Activated naive CD4-positive, alpha-beta T cell treated with anti-CD3 and anti-CD28 coated beads, Interleukin-2, amount 50 U/mL, for 24 hours (primary cell): Measurements from ENCODE around the gene HNRNPUL1.
"Not testable (repeated sequence)": the region's sequence is repeated elsewhere in the genome, so short reads cannot be mapped to it uniquely, and the experiment has no call there.

Experiments used
- H3K27ac Mint-ChIP-seq: one replicate; pipeline ENCODE4 v1.8.0; 2021; ENCODE audit warnings: mild to moderate bottlenecking, mixed read lengths
- H3K27me3 Mint-ChIP-seq: one replicate; pipeline ENCODE4 v1.8.0; 2021; ENCODE audit warnings: mixed read lengths
- H3K36me3 Mint-ChIP-seq: one replicate; pipeline ENCODE4 v1.8.0; 2021; ENCODE audit warnings: mixed read lengths
- H3K4me1 Mint-ChIP-seq: one replicate; pipeline ENCODE4 v1.8.0; 2021; ENCODE audit warnings: mixed read lengths
- H3K4me3 Mint-ChIP-seq: one replicate; pipeline ENCODE4 v1.8.0; 2021; ENCODE audit warnings: mild to moderate bottlenecking, mixed read lengths
- H3K9me3 Mint-ChIP-seq: one replicate; pipeline ENCODE4 v1.8.0; 2021; ENCODE audit warnings: mixed read lengths

Gene HNRNPUL1

GRCh38 chr19:41228486-41228885, 35.7 kb upstream of the HNRNPUL1 start:
- Mint-ChIP-seq H3K9me3 (no peaks in the 10 kb centered on the region), H3K36me3 (no peaks in the 10 kb centered on the region), H3K27me3 (no peaks in the 10 kb centered on the region), H3K4me1 (peaks cover 23% of the 10 kb centered on the region), H3K27ac (no peak overlapping the region), H3K4me3 (no peak overlapping the region)

GRCh38 chr19:41229338-41229737, 34.8 kb upstream of the HNRNPUL1 start:
- not testable (repeated sequence) for H3K4me3 Mint-ChIP-seq, H3K9me3 Mint-ChIP-seq, H3K27ac Mint-ChIP-seq, H3K36me3 Mint-ChIP-seq, H3K27me3 Mint-ChIP-seq
- H3K4me1 Mint-ChIP-seq = peaks cover 18% of the 10 kb centered on the region

GRCh38 chr19:41230067-41230857, 33.9 kb upstream of the HNRNPUL1 start:
- Mint-ChIP-seq H3K36me3 (no peaks in the 10 kb centered on the region), H3K9me3 (no peaks in the 10 kb centered on the region), H3K4me3 (no peak overlapping the region), H3K27me3 (no peaks in the 10 kb centered on the region), H3K4me1 (peaks cover 16% of the 10 kb centered on the region), H3K27ac (no peak overlapping the region)

- H3K27ac Mint-ChIP-seq = no peak overlapping the region
- H3K36me3 Mint-ChIP-seq = no peaks in the 10 kb centered on the region
- no peaks in the 10 kb centered on the region for H3K4me1 Mint-ChIP-seq
- no peaks in the 10 kb centered on the region for H3K27me3 Mint-ChIP-seq
- no peaks in the 10 kb centered on the region for H3K9me3 Mint-ChIP-seq
- H3K4me3 Mint-ChIP-seq = no peak overlapping the region
These were observed 31.5 kb upstream of the HNRNPUL1 start for GRCh38 chr19:41232686-41233085.

- no peaks in the 10 kb centered on the region for H3K27me3 Mint-ChIP-seq
- H3K36me3 Mint-ChIP-seq = no peaks in the 10 kb centered on the region
- no peaks in the 10 kb centered on the region for H3K9me3 Mint-ChIP-seq
- H3K27ac Mint-ChIP-seq = no peak overlapping the region
- H3K4me3 Mint-ChIP-seq = no peak overlapping the region
- H3K4me1 Mint-ChIP-seq = no peaks in the 10 kb centered on the region
These were observed 30.4 kb upstream of the HNRNPUL1 start for GRCh38 chr19:41233748-41234240.

GRCh38 chr19:41234512-41235168, 29.5 kb upstream of the HNRNPUL1 start:
- Mint-ChIP-seq H3K27me3 (no peaks in the 10 kb centered on the region), H3K9me3 (no peaks in the 10 kb centered on the region), H3K4me3 (no peak overlapping the region), H3K4me1 (no peaks in the 10 kb centered on the region), H3K27ac (no peak overlapping the region), H3K36me3 (no peaks in the 10 kb centered on the region)

- Mint-ChIP-seq H3K27ac (no peak overlapping the region), H3K9me3 (no peaks in the 10 kb centered on the region), H3K27me3 (no peaks in the 10 kb centered on the region), H3K4me1 (no peaks in the 10 kb centered on the region), H3K36me3 (no peaks in the 10 kb centered on the region), H3K4me3 (no peak overlapping the region)
These were observed 28.7 kb upstream of the HNRNPUL1 start for GRCh38 chr19:41235480-41235879.

GRCh38 chr19:41238244-41238643, 25.9 kb upstream of the HNRNPUL1 start:
- H3K4me1 Mint-ChIP-seq = no peaks in the 10 kb centered on the region
- H3K36me3 Mint-ChIP-seq = no peaks in the 10 kb centered on the region
- H3K27me3 Mint-ChIP-seq = no peaks in the 10 kb centered on the region
- no peak overlapping the region for H3K4me3 Mint-ChIP-seq
- H3K27ac Mint-ChIP-seq = no peak overlapping the region
- no peaks in the 10 kb centered on the region for H3K9me3 Mint-ChIP-seq

- H3K4me3 Mint-ChIP-seq = no peak overlapping the region
- no peaks in the 10 kb centered on the region for H3K4me1 Mint-ChIP-seq
- no peaks in the 10 kb centered on the region for H3K9me3 Mint-ChIP-seq
- H3K27me3 Mint-ChIP-seq = no peaks in the 10 kb centered on the region
- H3K27ac Mint-ChIP-seq = no peak overlapping the region
- H3K36me3 Mint-ChIP-seq = no peaks in the 10 kb centered on the region
These were observed 24.8 kb upstream of the HNRNPUL1 start for GRCh38 chr19:41239363-41239762.

GRCh38 chr19:41239961-41240574, 24.1 kb upstream of the HNRNPUL1 start:
- H3K27me3 Mint-ChIP-seq = no peaks in the 10 kb centered on the region
- no peak overlapping the region for H3K4me3 Mint-ChIP-seq
- H3K4me1 Mint-ChIP-seq = no peaks in the 10 kb centered on the region
- H3K36me3 Mint-ChIP-seq = no peaks in the 10 kb centered on the region
- no peak overlapping the region for H3K27ac Mint-ChIP-seq
- no peaks in the 10 kb centered on the region for H3K9me3 Mint-ChIP-seq

GRCh38 chr19:41241859-41242258, 22.3 kb upstream of the HNRNPUL1 start:
- Mint-ChIP-seq H3K4me3 (no peak overlapping the region), H3K27ac (no peak overlapping the region)

GRCh38 chr19:41244117-41244516, 20.1 kb upstream of the HNRNPUL1 start:
- Mint-ChIP-seq H3K27ac (no peak overlapping the region), H3K4me1 (no peaks in the 10 kb centered on the region), H3K9me3 (no peaks in the 10 kb centered on the region), H3K36me3 (no peaks in the 10 kb centered on the region), H3K4me3 (no peak overlapping the region), H3K27me3 (no peaks in the 10 kb centered on the region)

More at GRCh38 chr19:41241859-41242258, 22.3 kb upstream of the HNRNPUL1 start:
- Mint-ChIP-seq H3K9me3 (no peaks in the 10 kb centered on the region), H3K36me3 (no peaks in the 10 kb centered on the region), H3K27me3 (no peaks in the 10 kb centered on the region), H3K4me1 (no peaks in the 10 kb centered on the region)

GRCh38 chr19:41245843-41246242, 18.3 kb upstream of the HNRNPUL1 start:
- H3K4me1 Mint-ChIP-seq = no peaks in the 10 kb centered on the region
- no peaks in the 10 kb centered on the region for H3K27me3 Mint-ChIP-seq
- no peaks in the 10 kb centered on the region for H3K36me3 Mint-ChIP-seq
- no peak overlapping the region for H3K27ac Mint-ChIP-seq
- H3K4me3 Mint-ChIP-seq = no peak overlapping the region
- H3K9me3 Mint-ChIP-seq = no peaks in the 10 kb centered on the region

- Mint-ChIP-seq H3K27ac (no peak overlapping the region), H3K36me3 (no peaks in the 10 kb centered on the region)
These were observed 15.3 kb upstream of the HNRNPUL1 start for GRCh38 chr19:41248895-41249294.

GRCh38 chr19:41249707-41250423, 14.3 kb upstream of the HNRNPUL1 start:
- Mint-ChIP-seq H3K4me1 (no peaks in the 10 kb centered on the region), H3K36me3 (no peaks in the 10 kb centered on the region), H3K27me3 (no peaks in the 10 kb centered on the region), H3K27ac (no peak overlapping the region), H3K4me3 (no peak overlapping the region), H3K9me3 (no peaks in the 10 kb centered on the region)

More at GRCh38 chr19:41248895-41249294, 15.3 kb upstream of the HNRNPUL1 start:
- Mint-ChIP-seq H3K4me3 (no peak overlapping the region), H3K4me1 (no peaks in the 10 kb centered on the region), H3K9me3 (no peaks in the 10 kb centered on the region), H3K27me3 (no peaks in the 10 kb centered on the region)
